Measurements from ENCODE around the gene PDE6A.

Gene PDE6A

DNA sequence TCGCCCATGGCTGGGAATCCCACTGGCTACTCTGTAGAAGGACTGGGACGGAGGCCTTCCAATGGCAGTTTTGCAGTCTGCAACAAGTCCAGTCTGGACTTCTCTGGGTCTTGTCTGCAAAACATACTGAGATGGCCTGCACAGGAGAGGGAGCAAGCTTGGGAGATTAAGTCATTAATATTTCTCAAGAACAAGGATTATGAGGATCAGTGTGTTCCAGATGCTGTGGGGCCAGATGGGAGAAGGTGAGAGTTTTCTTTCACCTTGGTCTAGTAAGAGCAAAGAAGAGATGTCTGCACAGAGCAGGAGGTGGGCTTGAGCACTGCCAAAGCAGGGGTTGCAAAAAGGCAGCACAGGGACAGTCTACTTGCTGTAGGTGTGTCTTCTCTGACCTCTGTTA is at the start of gene PDE6A:
TSS of gene PDE6A (minus strand) at position 128 of the 400 bp plus-strand sequence. CDS start at position 8, 120 bp downstream.
- DNase-seq, result no peak

DNA sequence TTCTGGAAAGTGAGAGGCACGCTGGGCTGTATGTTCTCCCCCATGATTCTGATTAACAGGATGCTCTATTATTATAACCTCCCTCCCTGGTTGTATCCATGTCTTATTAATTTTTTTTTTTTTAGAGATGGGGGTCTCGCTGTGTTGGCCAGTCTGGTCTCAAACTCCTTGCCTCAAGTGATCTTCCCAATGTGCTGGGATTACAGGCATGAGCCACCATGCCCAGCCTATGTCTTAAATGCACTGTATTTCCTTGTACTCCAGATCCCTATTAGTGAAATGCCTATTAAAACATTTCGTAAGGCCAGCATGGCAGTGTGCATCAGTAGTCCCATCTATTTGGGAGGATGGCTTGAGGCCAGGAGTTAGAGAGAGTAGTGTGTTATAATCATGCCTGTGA is 48.9 kb upstream of the PDE6A start:
- no peak for DNase-seq

DNA sequence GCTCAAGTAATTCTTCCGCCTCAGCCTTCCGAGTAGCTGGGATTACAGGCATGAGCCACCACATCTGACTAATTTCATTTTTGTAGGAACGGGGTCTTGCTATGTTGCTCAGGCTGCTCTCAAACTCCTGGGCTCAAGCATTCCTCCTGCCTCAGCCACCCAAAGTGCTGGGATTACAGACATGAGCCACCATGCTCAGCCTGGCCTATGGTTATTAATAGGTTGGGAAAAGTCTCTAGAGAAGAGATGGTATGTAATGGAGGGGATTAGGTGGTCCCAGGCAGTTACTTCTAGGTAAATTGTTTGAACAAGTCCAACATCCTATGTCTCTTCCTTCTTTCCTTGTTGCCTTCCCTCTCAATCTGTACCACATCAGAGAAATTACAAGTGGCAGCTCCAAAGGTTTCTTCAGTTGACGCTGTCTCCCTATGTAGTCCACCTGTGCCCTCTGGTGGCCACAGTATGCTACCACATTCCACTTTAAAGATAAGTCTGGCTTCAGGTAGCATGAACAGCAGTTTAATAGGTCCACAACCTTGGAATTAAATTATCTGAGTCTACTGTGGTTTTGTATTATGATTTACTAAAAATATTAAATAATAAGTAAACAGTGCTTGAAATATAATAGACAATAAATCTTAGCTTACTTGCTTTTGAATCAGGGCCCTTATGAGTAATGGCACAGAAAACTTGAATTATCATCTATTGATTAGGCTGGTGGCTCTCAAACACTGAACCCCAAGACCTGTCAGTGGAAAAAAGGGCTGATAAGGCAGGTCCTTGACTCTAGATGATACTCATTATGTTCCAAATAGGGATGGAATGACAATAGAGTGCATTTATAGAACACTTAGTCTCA is 46.2 kb upstream of the PDE6A start:
- DNase-seq, result peak; percentile 52

DNA sequence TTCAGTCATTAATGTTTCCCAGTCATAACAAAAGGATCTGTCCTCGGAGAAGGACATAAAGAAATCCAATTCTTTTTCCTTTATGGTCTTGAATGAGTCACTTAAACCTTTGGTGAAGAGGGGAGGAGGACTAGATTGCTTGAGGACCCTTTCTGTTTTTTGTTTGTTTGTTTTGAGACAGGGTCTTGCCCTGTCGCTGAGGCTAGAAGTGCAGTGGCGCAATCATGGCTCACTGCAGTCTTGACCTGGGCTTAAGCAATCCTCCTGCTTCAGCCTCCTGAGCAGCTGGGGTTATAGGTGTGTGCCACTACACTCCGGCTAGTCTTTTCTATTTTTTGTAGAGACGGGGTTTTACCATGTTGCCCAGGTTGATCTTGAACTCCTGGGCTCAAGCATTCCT is 43.5 kb upstream of the PDE6A start:
- no peak for DNase-seq

DNA sequence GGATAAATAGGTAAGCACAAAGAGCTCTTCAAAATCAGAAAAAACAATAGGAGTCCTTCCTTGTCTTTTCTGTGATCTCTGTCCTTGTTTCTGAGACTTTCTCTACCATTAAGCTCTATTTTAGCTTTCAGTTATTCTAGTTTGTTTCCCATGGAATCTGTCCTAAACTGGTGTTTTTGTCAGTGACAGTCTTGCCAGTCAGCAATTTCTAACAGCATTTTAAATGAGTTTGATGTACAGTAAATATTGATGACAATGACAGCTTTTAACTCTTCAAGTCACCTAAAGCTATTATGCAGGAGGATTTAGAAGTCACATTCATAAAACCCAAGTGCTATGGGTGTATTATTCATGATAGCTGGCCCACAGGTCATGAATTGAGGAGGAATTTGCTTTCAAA is 37.9 kb upstream of the PDE6A start:
- DNase-seq, result no peak

DNA sequence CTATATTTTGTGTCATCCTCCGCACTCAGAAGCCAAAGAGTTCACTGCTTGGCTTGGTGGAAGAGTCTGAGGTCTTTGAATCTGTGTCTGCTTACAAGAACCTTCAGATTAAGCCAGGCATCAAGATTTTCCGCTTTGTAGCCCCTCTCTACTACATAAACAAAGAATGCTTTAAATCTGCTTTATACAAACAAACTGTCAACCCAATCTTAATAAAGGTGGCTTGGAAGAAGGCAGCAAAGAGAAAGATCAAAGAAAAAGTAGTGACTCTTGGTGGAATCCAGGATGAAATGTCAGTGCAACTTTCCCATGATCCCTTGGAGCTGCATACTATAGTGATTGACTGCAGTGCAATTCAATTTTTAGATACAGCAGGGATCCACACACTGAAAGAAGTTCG is 36.6 kb upstream of the PDE6A start:
- no peak for DNase-seq

DNA sequence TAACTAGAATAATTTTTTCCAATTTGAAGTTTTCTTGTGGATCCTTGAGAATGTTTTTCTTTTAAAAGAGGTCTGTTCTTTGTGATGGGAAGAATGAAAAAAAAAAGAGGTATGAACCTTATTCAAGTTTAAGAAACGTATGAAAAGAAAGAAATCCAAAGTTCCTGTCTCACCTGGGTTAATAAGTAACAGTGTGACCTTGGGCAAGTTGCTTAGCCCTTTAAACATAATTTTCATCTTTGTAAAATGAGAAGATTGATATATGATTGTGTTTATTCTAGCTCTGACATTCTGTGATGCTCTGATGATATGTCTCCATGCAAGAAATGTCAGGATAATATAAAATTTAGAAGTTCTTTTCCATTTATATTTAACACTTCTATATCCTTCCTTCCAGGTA is 35.3 kb upstream of the PDE6A start:
- no peak for DNase-seq

DNA sequence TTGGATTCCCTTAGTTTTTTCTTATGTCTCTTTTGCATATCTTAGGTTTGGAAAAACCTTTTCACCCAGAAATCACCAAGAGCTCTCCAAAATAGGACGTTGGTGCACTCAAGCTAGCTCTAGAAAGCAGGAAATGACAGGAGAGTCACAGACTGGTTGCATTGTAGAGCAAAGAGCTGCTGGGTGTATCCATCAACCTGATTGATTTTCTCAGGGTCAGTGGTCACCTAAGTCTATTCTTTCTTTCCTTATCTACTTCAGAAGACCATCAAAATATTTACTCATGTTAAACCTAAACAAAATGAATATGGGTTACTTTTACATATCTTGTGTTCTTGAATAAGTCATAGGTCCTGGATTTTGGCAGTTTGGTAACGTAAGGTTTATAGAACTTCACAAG is 30.8 kb upstream of the PDE6A start:
- no peak for DNase-seq

DNA sequence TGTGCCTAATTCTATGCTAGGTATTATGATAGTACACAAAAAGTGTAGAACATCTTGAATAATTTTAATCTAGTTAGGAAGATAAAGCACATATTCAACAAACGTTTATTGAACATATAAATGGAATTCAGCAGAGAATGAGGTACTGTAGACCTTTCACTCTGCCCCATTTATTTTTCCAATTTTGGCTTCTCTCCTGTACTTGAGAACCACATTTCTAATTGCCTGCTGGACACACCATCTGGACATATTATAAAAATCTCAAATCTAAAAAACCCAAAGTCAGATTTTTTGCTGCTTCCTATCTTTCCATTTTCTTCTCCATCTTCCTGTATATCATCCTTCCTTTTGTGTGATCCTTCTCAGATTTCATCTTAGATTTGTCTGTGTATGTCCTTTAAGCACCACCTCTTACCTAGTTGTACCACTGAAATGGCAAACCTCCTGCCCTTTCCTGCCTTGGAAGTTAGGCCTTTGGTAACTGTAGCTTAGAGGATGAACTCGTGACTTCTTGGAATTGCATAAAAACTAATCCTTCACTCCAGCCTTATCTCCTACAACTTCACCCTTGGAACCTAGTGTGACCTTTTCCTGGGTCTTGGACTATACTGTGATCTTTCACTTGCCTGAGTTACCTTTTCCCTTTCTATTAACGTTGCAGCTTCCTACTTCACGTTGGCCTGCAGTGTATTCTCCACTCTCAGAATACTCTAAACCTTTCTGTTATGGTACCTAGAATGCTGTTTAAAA is 24.8 kb upstream of the PDE6A start:
- no peak for DNase-seq

DNA sequence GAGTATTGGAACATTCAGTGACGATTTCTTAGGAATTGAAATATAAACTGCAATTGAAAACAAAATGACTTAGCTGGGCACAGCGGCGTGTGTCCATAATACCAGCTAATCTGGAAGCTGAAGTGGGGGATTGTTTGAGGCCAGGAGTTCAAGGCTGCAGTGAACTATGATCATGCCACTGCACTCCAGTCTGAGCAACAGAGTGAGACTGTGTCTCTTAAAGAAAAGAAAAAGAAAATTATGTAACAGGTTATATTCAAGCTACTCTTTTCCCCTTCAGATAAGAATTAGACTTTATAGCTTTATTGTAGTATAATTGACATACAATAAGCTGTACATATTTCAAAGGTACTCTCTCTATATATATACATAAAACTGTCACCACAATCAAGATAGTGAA is 22.4 kb upstream of the PDE6A start:
- no peak for DNase-seq

DNA sequence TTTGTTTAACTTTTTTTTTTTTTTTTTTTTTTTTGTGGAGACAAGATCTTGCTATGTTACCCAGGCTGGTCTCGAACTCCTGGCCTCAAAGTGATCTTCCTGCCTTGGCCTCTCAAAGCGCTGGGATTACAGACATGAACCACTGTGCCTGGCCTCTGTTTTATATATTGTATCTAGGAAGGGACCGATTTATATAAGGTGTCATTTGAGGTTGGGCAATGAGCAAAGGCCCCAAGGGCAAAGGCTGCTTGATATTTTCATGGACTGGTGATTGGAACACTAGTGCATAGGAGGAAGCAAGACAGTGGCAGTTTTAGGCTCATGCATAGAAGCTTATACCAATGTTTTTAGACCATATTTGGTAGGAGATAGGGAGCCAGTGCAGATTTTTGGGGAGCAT is 19.1 kb upstream of the PDE6A start:
- no peak for DNase-seq

DNA sequence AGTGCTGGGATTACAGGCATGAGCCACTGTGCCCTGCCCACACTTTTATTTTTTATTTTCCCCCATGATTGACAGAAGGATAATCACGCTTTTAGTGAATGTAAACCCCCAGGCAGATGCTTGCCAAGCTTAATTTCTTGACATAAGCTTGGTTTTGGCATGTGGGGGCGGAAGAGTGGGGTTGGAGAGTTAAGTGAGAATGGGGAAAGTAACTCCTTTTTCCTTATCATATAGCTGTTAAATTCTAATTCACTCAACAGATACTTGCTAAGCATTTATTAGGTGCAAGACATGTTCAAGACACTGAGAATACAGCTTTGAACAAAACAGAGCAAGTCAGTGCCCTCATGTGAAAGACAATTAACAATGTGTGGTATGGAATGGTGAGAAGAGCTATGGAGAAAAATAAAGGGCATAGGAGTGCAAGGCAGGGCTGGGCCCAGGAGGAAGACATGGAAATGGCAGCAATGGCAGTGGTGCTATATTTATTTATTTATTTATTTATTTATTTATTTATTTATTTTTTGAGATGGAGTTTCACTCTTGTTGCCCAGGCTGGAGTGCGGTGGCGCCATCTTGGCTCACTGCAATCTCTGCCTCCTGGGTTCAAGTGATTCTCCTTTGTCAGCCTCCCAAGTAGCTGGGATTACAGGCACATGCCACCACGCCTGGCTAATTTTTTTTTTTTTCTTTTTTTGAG is 18.2 kb upstream of the PDE6A start:
- no peak for DNase-seq

DNA sequence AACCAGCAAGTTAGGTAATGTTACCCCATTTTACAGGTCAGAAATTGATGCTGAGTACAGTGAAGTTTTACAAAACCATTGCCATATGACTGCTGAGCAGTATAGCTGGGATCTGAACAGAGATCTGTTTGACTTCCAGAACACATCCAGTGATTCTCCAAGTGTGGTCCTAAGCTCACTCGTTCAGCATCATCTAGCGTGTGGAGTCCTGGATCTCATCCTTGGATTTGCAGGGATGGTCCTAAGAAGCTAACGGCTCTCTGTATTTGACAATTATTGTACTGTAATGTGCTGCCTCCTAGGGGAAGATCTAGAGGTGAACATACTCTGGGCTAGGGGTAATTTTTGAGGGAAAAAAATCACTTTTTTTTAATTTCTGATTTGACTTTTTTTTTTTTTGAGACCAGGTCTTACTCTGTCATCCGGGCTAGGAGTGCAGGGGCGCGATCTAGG is 17.4 kb upstream of the PDE6A start:
- DNase-seq, result peak; percentile 22

DNA sequence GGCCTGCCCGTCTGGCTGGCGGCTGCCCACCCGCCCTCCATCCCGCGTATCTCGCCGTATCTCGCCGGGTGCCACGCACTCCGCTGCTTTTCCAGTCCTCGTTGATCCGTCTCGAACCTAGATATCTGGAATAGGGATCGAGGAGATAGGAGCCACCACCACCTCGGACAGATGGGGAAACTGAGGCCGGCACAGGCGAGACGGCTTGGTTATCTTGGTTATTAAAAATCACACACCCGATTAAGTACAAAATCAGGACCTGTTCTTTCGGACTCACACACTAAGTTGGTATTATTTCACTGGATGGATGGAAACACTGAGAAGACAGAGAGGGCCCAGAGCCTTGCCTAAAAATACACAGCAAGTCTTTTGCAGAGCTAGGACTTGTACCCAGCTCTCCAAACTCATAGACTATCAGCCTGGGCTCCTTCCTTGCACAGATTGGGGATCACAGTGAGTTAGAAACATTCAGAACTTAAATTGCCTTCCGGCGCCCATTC is 16.6 kb upstream of the PDE6A start:
- DNase-seq, result no peak

DNA sequence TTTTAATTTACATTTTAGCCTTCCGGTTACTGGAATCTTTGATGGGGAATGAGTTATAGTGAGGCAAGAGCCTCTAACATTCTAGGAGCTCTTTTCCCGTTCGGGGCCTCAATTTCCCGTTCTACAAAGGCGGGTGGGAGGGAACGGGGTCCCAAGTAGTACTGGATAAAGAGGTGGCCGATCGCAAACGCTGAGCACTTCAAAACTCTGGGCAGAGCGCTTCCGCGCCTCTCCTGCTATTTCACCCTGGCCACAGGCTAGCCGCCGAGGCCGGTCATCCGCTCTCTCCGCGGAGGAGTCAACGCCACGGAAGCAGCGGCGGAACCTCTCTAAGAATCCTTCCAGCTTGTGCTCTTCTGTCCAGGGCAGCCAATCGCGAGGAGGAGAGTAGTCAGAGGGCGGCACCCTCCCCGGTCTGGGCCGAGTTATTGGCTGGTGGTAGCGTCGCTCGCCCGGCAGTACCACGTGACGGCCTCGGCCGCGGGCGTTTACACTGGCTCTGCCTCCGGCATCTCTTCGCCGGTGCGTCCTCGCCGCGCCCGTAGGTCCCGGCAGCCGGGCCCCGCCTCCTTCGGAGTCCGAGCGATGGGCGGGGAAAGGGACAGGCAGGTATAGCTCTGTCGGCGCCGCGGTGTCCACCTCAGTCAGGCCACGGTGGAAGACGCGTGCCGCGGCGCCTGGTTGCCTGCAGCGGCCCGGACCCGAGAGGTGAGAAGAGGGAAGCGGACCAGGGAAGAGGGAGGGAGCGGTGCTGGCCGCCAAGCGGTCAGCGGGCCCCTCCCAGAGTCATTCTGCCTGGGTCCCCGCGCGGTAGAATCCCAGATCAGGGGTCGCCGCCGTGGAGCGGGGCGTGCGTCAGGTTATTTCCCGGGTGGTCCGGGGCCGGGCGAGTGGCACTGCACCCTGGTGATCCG is 15.9 kb upstream of the PDE6A start, which contains the start of gene SLC26A2:
TSS of gene SLC26A2 (plus strand) at position 487 of the 914 bp plus-strand sequence. CDS start 16,895 bp downstream, outside the sequence.
- DNase-seq, result peak; percentile 94

DNA sequence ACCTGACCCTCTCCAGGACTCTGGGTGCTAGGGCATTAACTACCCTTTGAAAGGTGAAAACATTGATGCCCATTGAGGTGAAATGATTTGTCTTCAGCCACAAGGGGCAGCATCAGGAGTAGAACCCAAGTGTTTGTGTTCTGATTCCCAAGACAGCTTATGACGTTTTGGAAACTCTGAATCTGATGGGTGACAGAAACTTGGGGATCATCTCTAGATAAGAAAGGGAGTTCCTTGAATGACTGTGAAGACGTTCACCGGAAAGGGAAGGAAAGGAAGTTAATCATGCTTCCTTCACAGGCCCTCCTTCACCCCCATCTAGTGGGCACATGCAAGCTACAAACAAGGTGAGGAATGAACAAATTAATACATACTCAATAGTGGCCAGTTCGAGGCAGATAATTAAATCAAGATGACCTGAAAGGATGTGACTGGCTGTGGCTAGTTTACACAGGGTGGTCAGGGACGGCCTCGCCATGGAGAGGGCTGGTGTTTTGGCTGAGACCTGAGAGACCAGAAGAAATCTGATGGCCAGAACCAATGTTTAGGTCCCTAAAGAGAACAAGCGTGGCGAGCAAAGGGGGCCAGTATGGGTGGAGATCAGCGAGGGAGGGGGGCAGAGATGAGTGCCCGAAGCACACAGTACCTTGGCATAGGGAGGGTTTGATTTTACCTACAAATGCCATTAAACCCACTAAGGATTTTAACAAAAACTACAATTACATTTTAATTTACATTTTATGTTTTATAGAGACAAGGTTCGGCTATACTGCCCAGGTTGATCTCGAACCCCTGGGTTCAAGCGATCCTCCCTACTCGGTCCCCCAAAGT is 15.0 kb upstream of the PDE6A start:
- DNase-seq, result peak; percentile 24

DNA sequence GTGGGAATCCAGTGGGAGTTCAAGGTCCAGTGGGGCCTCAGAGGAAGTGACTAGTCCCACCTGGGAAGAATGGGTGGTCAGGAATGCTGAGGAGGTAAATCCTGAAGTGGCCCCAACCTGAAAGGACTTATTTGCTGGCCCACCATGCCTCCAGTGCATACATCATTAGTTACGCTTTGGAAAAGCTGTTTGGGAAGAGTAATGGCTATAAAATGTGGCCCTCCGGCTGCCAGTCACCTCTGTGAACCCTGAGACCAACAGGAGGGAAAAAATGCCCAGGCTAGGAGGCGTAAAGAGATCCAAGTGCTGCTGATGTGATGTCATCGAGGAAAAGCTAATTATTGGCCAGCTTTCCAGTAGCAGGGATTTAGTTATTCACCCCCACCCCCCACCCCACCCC is 13.3 kb upstream of the PDE6A start:
- no peak for DNase-seq

DNA sequence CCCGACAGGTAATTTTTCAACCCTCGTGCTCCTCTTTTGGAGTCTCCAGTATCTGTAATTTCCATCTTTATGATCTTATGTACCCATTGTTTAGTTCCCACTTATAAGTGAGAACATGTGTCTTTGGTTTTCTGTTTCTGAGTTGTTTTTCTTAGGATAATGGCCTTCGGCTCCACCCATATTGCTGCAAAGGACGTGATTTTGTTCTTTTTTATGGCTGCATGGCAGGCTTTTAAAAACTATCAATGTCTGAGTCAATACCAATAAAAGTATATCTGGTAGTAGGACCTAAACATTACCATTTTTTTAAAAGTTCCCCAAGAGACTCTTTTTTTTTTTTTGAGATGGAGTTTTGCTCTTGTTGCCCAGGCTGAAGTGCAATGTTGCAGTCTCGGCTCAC is 12.1 kb upstream of the PDE6A start:
- DNase-seq, result no peak

DNA sequence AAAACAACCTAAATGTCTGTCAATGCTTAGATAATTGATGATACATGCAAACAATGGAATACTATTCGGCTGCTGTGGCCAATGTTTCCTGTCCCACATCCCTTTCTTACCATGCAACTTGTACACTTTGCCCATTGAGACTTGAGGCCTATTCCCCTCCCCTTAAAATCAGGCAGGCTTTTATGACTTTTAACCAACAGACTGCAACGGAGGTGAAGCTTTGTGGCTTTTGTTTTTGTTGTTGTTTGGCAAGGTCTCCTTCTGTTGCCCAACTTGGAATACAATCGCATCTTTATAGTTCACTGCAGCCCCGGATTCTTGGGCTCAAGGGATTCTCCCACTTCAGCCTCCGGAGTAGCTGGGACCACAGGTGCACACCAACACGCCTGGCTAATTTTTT is 10.2 kb upstream of the PDE6A start:
- no peak for DNase-seq

DNA sequence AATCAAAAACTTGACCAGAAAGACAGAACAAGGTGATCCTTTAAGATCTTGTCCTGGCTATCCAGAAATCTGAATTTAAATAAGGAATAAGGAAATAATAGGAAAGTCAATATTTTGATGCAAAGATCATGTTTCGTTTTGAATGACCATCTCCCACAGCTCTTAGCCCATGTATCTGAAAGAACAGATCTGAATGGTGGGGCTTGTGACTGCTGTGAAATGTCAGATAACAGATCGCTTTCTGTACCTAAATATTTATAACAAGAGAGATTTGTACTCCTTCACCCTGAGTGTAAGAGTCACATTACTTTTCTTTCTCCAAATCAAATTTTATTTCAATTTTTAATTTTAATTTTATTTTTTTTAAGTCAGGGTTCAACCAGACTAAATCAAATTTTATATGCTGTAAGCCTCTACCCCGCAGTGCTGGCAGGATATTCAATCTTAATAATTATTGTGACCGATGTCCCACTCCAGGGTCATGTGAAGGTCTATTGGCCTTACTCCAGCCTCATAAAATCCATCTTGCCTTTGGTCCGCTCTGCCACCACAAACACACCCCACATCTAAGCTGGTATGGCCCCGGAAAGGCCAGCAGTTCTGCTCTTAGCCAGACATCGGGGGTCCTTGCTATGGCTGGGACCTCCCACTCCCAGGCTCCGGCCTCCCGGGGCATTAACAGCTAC is 9.0 kb upstream of the PDE6A start:
- DNase-seq, result peak; percentile 29
